K562 (cell line): ENCODE results near the gene AGPAT3. TPM values are rescaled to one million over a fixed set of nuclear protein-coding genes. Genes with fewer than 3 reads are reported as not detected.
A peak's percentile ranks its signal among the peaks of the same experiment; 100 is the strongest.

Experiments used
- ATAC-seq: fragments of 200-7000 bp; cut with Tn5 transposase; 3 replicates; pipeline ENCODE4 v1.9.1; 2020; ENCODE audit warnings: moderate library complexity
- BruUV-seq: library from RNA; stranded (reverse); fragments of 400-500 nt; replicated peaks from 2 replicates; lab custom pipeline; 2021; lab: Mats Ljungman, UMichigan
- CTCF ChIA-PET: fragments of 300-600 bp; formaldehyde crosslinking; extraction: SDS; loops from one replicate; lab custom pipeline; 2021; ENCODE audit warnings: low intra/inter-chr PET ratio; lab: Yijun Ruan, JAX
- POLR2A ChIA-PET: fragments of 300-600, 350-650 bp; sonication (Branson Sonifier 250); formaldehyde crosslinking; extraction: SDS; loops from one replicate; lab custom pipeline; 2021; ENCODE audit warnings: antibody characterized with exemption, inconsistent platforms; lab: Yijun Ruan, JAX
- DNase-seq, 4 experiments: peaks; one replicate each; pipeline versions ENCODE4 v3.0.0 to v3.0.0-alpha.2; 2011 to 2018; ENCODE audit warnings: low spot score in 3 of 4, mixed read lengths in 3 of 4; ENCODE audit errors: extremely low read depth in 1 of 4
- FAIRE-seq: peaks from 2 replicates; lab custom pipeline; 2011; peaks lifted over from hg19 to GRCh38; lab: Jason Lieb, UNC
- H2AFZ ChIP-seq: 2 replicates; pipeline ENCODE4 v1.6.0; 2011; ENCODE audit warnings: low read depth, low read length, control low read depth, inconsistent platforms
- H3K27ac ChIP-seq: fragments of 200-600 bp; 3 replicates; pipeline ENCODE4 v1.8.0; 2011; ENCODE audit warnings: low read depth, mild to moderate bottlenecking, control low read depth, inconsistent platforms, low read length, moderate library complexity, mixed read lengths; ENCODE audit errors: extremely low read depth
- H3K27me3 ChIP-seq, 2 experiments: fragments of 300-600 bp in 1 of 2; 2 replicates in 1 of 2; 3 replicates in 1 of 2; pipeline versions ENCODE4 v1.6.0 to v1.8.0; 2011; ENCODE audit warnings: inconsistent platforms in 2 of 2, low read length in 2 of 2, mild to moderate bottlenecking in 1 of 2, mixed read lengths in 1 of 2, moderate library complexity in 1 of 2; ENCODE audit not compliant: control insufficient read depth in 2 of 2, insufficient read depth in 2 of 2
- H3K36me3 ChIP-seq: fragments of 300-600 bp; 3 replicates; pipeline ENCODE4 v1.8.0; 2011; ENCODE audit warnings: mild to moderate bottlenecking, low read length, inconsistent platforms; ENCODE audit not compliant: control insufficient read depth, insufficient read depth
- H3K4me1 ChIP-seq, 2 experiments: fragments of 200-600 bp in 1 of 2; replicated peaks in 1 of 2; 2 replicates in 1 of 2; 3 replicates in 1 of 2; pipeline versions ENCODE4 v1.5.1 to v1.8.0; 2011; ENCODE audit warnings: inconsistent platforms in 2 of 2, low read length in 2 of 2, mild to moderate bottlenecking in 1 of 2, mixed read lengths in 1 of 2, moderate library complexity in 1 of 2; ENCODE audit not compliant: control insufficient read depth in 2 of 2, insufficient read depth in 2 of 2
- H3K4me2 ChIP-seq: 2 replicates; pipeline ENCODE4 v1.6.1; 2011; ENCODE audit warnings: low read length, control low read depth, inconsistent platforms, mixed read lengths; ENCODE audit not compliant: insufficient read depth
- H3K4me3 ChIP-seq: fragments of 200-600 bp; sonication (generic), shearing (Covaris generic); 2 replicates; pipeline ENCODE4 v1.5.1; 2016; ENCODE audit warnings: control low read depth, inconsistent platforms
- H3K79me2 ChIP-seq: fragments of 200-600 bp; 3 replicates; pipeline ENCODE4 v1.8.0; 2011; ENCODE audit warnings: low read length, inconsistent platforms; ENCODE audit not compliant: control insufficient read depth, insufficient read depth
- H3K9ac ChIP-seq, 2 experiments: 2 replicates each; pipeline versions ENCODE4 v1.6.0 to v1.6.1; 2011; ENCODE audit warnings: low read depth in 2 of 2, low read length in 2 of 2, control low read depth in 1 of 2, inconsistent platforms in 1 of 2, mild to moderate bottlenecking in 1 of 2, mixed read lengths in 1 of 2; ENCODE audit not compliant: insufficient read depth in 1 of 2
- H3K9me1 ChIP-seq: one replicate; pipeline ENCODE4 v1.6.0; 2011; ENCODE audit warnings: inconsistent platforms, mild to moderate bottlenecking, low read length, moderate library complexity; ENCODE audit not compliant: control insufficient read depth, insufficient read depth
- H3K9me3 ChIP-seq: replicated peaks from 2 replicates; pipeline ENCODE4 v1.5.1; 2011; ENCODE audit warnings: low read depth, low read length, inconsistent platforms; ENCODE audit not compliant: control insufficient read depth, insufficient read depth
- H4K20me1 ChIP-seq: replicated peaks from 2 replicates; pipeline ENCODE4 v1.6.1; 2011; ENCODE audit warnings: low read length, inconsistent platforms, mixed read lengths; ENCODE audit not compliant: control insufficient read depth, insufficient read depth
- COPS2 ChIP-seq: fragments of 450-650 bp; conservative IDR thresholded peaks from 2 replicates; pipeline ENCODE4 v1.6.1; 2016; ENCODE audit warnings: mild to moderate bottlenecking, moderate library complexity
- EP400 ChIP-seq: fragments of 450-650 bp; IDR thresholded peaks from 2 replicates; pipeline ENCODE4 v1.6.1; 2017; ENCODE audit warnings: antibody characterized with exemption, mild to moderate bottlenecking, moderate library complexity
- KLF1 ChIP-seq: fragments of 450-650 bp; IDR thresholded peaks from 2 replicates; pipeline ENCODE4 v1.6.1; 2016; ENCODE audit warnings: missing genetic modification characterization, missing compliant biosample characterization
- L3MBTL2 ChIP-seq: fragments of 450-650 bp; IDR thresholded peaks from 2 replicates; pipeline ENCODE4 v1.6.1; 2016; ENCODE audit warnings: mild to moderate bottlenecking, moderate library complexity
- MAFF ChIP-seq: IDR thresholded peaks from 2 replicates; pipeline ENCODE4 v1.6.1; 2012; ENCODE audit warnings: low read length, improper control_type of control experiment
- RNF219 ChIP-seq: fragments of 250-450 bp; sonication (Bioruptor Pico); IDR thresholded peaks from 2 replicates; pipeline ENCODE4 v1.5.0; 2022; ENCODE audit warnings: mild to moderate bottlenecking
- THRAP3 ChIP-seq: fragments of 450-650 bp; IDR thresholded peaks from 2 replicates; pipeline ENCODE4 v1.6.1; 2016; ENCODE audit warnings: mild to moderate bottlenecking, inconsistent platforms, borderline replicate concordance
- ZNF143 ChIP-seq: sonication (generic); formaldehyde crosslinking; IDR thresholded peaks from 2 replicates; pipeline ENCODE4 v1.9.0; 2022; ENCODE audit warnings: mild to moderate bottlenecking, missing genetic modification reagents
- ZNF76 ChIP-seq: fragments of 250-450 bp; sonication (Bioruptor Pico); IDR thresholded peaks from 2 replicates; pipeline ENCODE4 v1.4.0; 2020; ENCODE audit warnings: mild to moderate bottlenecking, moderate library complexity, borderline replicate concordance
- WGBS: fragments of 100-300 bp; shearing (Covaris generic); methylation state at CpG from one replicate; pipeline ENCODE4 v1.1.6; 2016; ENCODE audit warnings: low coverage, mixed read lengths; ENCODE audit not compliant: insufficient coverage; ENCODE audit errors: missing lambda C conversion rate; 5-methylcytosine and 5-hydroxymethylcytosine counted together
- in situ Hi-C: fragments of 300-500 bp; cut with MboI; formaldehyde crosslinking; loops from 4 replicates; pipeline ENCODE4 v1.15.0; 2018; ENCODE audit warnings: inconsistent platforms, mixed read lengths
- intact Hi-C: fragments of 100-400 bp; cut with micrococcal nuclease; formaldehyde crosslinking; loops from 2 replicates; pipeline ENCODE4 v1.14.2; 2022
- polyA plus RNA-seq, 8 experiments: library from polyadenylated mRNA; depleted of rRNA in 4 of 8; stranded (reverse) in 5 of 8; unstranded in 3 of 8; fragments of >200 nt; fragmentation: Nextera tagmentation in 2 of 8; fragmentation: Illumina TruSeq in 1 of 8; extraction: Ambion mirVana in 2 of 8; extraction: Trizol in 1 of 8; gene quantifications; 2 replicates each; pipeline versions ENCODE4 v1.2.1 to v1.2.3, GENCODE V29; 2011 to 2014; ENCODE audit warnings: inconsistent platforms in 1 of 8, missing spikeins in 1 of 8
- total RNA-seq, 7 experiments: library from RNA; depleted of rRNA in 6 of 7; stranded (reverse); fragments of >200 nt in 6 of 7; fragmentation: Illumina TruSeq in 2 of 7; extraction: Trizol in 2 of 7; gene quantifications; 2 replicates each; pipeline versions ENCODE4 v1.2.1 to v1.2.3, GENCODE V29; 2011 to 2021; ENCODE audit warnings: low replicate concordance in 1 of 7
- TF ChIP-seq, protein P1 (sequence below): sonication (generic); formaldehyde crosslinking; IDR thresholded peaks from 2 replicates; pipeline ENCODE4 v1.8.0; 2022; ENCODE audit warnings: missing genetic modification reagents, mild to moderate bottlenecking, borderline replicate concordance

The AGPAT3 gene
- total and polyA plus RNA-seq, 9 of the 15 experiments (the other 6 are each of a cell fraction or from before 2014, with no cell fraction given): 1.5 to 88.4 (median 35.7) TPM

- H3K9ac ChIP-seq: peak overlapping the region in 1 of 2 experiments; percentile 3; a peak in 1 of 4 replicates
Measured at GRCh38 chr21:43940329-43941050, 75.5 kb downstream of the AGPAT3 start.

GRCh38 chr21:43942201-43942600 lies 77.2 kb downstream of the AGPAT3 start:
- in situ Hi-C loops (loop anchor here (5.0 kb wide), 1 partner anchor 130 kb away; no protein-coding TSS in a partner anchor), intact Hi-C loops (no loop called here)
- no TSS peak for BruUV-seq
- peaks cover 11% of the 10 kb centered on the region; the same call in 2 of the 3 replicates for H3K36me3 ChIP-seq
- H3K9ac ChIP-seq: peak overlapping the region in 1 of 2 experiments; percentile 4; a peak in 1 of 4 replicates
- ATAC-seq (no peak), FAIRE-seq (no peak), DNase-seq (no peak)
- CTCF ChIA-PET: no interaction called here
- peaks cover 13% of the 10 kb centered on the region; the same call in 1 of the 2 replicates for H4K20me1 ChIP-seq
- no peak overlapping the region for H3K4me3 ChIP-seq
- H3K27ac ChIP-seq: no peak overlapping the region
- TF ChIP-seq COPS2: no peak
- no peak for TF ChIP-seq MAFF
- no peak for TF ChIP-seq EP400
- TF ChIP-seq RNF219: no peak
- TF ChIP-seq L3MBTL2: no peak
- TF ChIP-seq, protein P1, sequence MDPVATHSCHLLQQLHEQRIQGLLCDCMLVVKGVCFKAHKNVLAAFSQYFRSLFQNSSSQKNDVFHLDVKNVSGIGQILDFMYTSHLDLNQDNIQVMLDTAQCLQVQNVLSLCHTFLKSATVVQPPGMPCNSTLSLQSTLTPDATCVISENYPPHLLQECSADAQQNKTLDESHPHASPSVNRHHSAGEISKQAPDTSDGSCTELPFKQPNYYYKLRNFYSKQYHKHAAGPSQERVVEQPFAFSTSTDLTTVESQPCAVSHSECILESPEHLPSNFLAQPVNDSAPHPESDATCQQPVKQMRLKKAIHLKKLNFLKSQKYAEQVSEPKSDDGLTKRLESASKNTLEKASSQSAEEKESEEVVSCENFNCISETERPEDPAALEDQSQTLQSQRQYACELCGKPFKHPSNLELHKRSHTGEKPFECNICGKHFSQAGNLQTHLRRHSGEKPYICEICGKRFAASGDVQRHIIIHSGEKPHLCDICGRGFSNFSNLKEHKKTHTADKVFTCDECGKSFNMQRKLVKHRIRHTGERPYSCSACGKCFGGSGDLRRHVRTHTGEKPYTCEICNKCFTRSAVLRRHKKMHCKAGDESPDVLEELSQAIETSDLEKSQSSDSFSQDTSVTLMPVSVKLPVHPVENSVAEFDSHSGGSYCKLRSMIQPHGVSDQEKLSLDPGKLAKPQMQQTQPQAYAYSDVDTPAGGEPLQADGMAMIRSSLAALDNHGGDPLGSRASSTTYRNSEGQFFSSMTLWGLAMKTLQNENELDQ (CRISPR knock-in tag): no peak
- no peak for TF ChIP-seq KLF1
- TF ChIP-seq ZNF76 (CRISPR knock-in tag): no peak
- no peaks in the 10 kb centered on the region for H3K9me3 ChIP-seq
- POLR2A ChIA-PET: interaction anchor here (1.1 to 1.4 kb wide), 2 partner anchors 13 to 131 kb away, joined by 3 to 6 read pairs; no protein-coding TSS in a partner anchor
- WGBS: 98% methylated on average over 17 of the region's 20 CpGs
- no peaks in the 10 kb centered on the region for H3K9me1 ChIP-seq
- no peak overlapping the region for H2AFZ ChIP-seq
- no peaks in the 10 kb centered on the region for H3K27me3 ChIP-seq
- H3K4me2 ChIP-seq: no peak overlapping the region
- H3K79me2 ChIP-seq: peaks cover 46% of the 10 kb centered on the region
- H3K4me1 ChIP-seq: peaks cover 13 to 62% of the 10 kb centered on the region in 2 experiments; a peak in 4 of 5 replicates

More at GRCh38 chr21:43940329-43941050, 75.5 kb downstream of the AGPAT3 start:
- ChIA-PET POLR2A (interaction anchor here (0.6 to 1.1 kb wide), 2 partner anchors 56 to 71 kb away, joined by 3 read pairs; no protein-coding TSS in a partner anchor), CTCF (interaction anchor here (1.1 to 2.6 kb wide), 2 partner anchors 130 to 133 kb away, joined by 3 to 35 read pairs; no protein-coding TSS in a partner anchor)
- Histone ChIP-seq H3K4me3 (no peak overlapping the region), H2AFZ (no peak overlapping the region), H3K4me2 (no peak overlapping the region), H3K9me1 (no peaks in the 10 kb centered on the region), H3K4me1 (peaks cover 20 to 71% of the 10 kb centered on the region in 2 experiments; a peak in 4 of 5 replicates), H3K36me3 (peaks cover 11% of the 10 kb centered on the region; the same call in 2 of the 3 replicates), H3K27ac (no peak overlapping the region), H3K9me3 (no peaks in the 10 kb centered on the region), H3K79me2 (peaks cover 52% of the 10 kb centered on the region), H3K27me3 (no peaks in the 10 kb centered on the region), H4K20me1 (peaks cover 9% of the 10 kb centered on the region; the same call in 1 of the 2 replicates)
- in situ Hi-C loops: loop anchor here (5.0 kb wide), 1 partner anchor 128 kb away; no protein-coding TSS in a partner anchor
- FAIRE-seq: no peak
- TF ChIP-seq THRAP3 (no peak), ZNF143 (0 out of 2 replicates have a peak, but pooled peaks have one; percentile 7)
- BruUV-seq: no TSS peak
- ATAC-seq: no peak
- intact Hi-C loops: no loop called here
- DNase-seq: no peak
- 91% methylated on average over 20 of the region's 21 CpGs for WGBS
